WTC11 (cell line): ENCODE results near the gene SEMA3F. TPM values are rescaled to one million over a fixed set of nuclear protein-coding genes. Genes with fewer than 3 reads are reported as not detected.

Experiments
- ATAC-seq: fragments of 200-7000 bp; cut with Tn5 transposase; 2 replicates; pipeline ENCODE4 v1.10.0; 2021; ENCODE audit warnings: mild to moderate bottlenecking, moderate library complexity
- CTCF ChIA-PET: fragments of 300-600 bp; sonication (Branson Sonifier 250); formaldehyde crosslinking; loops from one replicate; lab custom pipeline; 2021; ENCODE audit warnings: antibody characterized with exemption; lab: Charles Lee
- POLR2A ChIA-PET: fragments of 350-600 bp; sonication (Branson Sonifier 250); formaldehyde crosslinking; loops from one replicate; lab custom pipeline; 2021; ENCODE audit warnings: antibody characterized with exemption; lab: Charles Lee
- DNase-seq: peaks from one replicate; pipeline ENCODE4 v3.0.0; 2021; ENCODE audit warnings: low spot score
- H3K27ac Mint-ChIP-seq: 2 replicates; pipeline ENCODE4 v1.8.0; 2021; ENCODE audit warnings: mixed read lengths
- H3K27me3 Mint-ChIP-seq: 2 replicates; pipeline ENCODE4 v1.8.0; 2021; ENCODE audit warnings: low read depth, mild to moderate bottlenecking, moderate library complexity, mixed read lengths
- H3K36me3 Mint-ChIP-seq: 2 replicates; pipeline ENCODE4 v1.8.0; 2021; ENCODE audit warnings: mixed read lengths
- H3K4me1 Mint-ChIP-seq: 2 replicates; pipeline ENCODE4 v1.8.0; 2022; ENCODE audit warnings: mixed read lengths
- H3K4me3 Mint-ChIP-seq: 2 replicates; pipeline ENCODE4 v1.8.0; 2021; ENCODE audit warnings: mild to moderate bottlenecking, moderate library complexity, mixed read lengths
- H3K9me3 Mint-ChIP-seq: 2 replicates; pipeline ENCODE4 v1.8.0; 2021; ENCODE audit warnings: mixed read lengths
- AFF4 ChIP-seq: sonication (generic); formaldehyde crosslinking; IDR thresholded peaks from 2 replicates; pipeline ENCODE4 v1.8.1; 2023; ENCODE audit warnings: mild to moderate bottlenecking, missing genetic modification reagents, borderline replicate concordance
- ATF1 ChIP-seq: sonication (generic); formaldehyde crosslinking; IDR thresholded peaks from 2 replicates; pipeline ENCODE4 v1.8.1; 2023; ENCODE audit warnings: mild to moderate bottlenecking, moderate library complexity, missing genetic modification reagents
- ERG ChIP-seq: fragments of 250-450 bp; sonication (Bioruptor Pico); IDR thresholded peaks from 2 replicates; pipeline ENCODE4 v1.8.0; 2021; ENCODE audit warnings: mild to moderate bottlenecking
- FOXK1 ChIP-seq: sonication (generic); formaldehyde crosslinking; IDR thresholded peaks from 2 replicates; pipeline ENCODE4 v1.8.0; 2022; ENCODE audit warnings: mild to moderate bottlenecking, moderate library complexity, missing genetic modification reagents
- FOXP4 ChIP-seq: sonication (generic); formaldehyde crosslinking; IDR thresholded peaks from 2 replicates; pipeline ENCODE4 v1.8.0; 2022; ENCODE audit warnings: mild to moderate bottlenecking, missing genetic modification reagents
- HMGA2 ChIP-seq: fragments of 250-450 bp; sonication (Bioruptor Pico); IDR thresholded peaks from 2 replicates; pipeline ENCODE4 v1.4.0; 2021; ENCODE audit warnings: mild to moderate bottlenecking, moderate library complexity
- IRF2 ChIP-seq: sonication (generic); formaldehyde crosslinking; IDR thresholded peaks from 2 replicates; pipeline ENCODE4 v1.8.0; 2022; ENCODE audit warnings: low read depth, missing genetic modification reagents, borderline replicate concordance
- KAT7 ChIP-seq: sonication (generic); formaldehyde crosslinking; IDR thresholded peaks from 2 replicates; pipeline ENCODE4 v1.8.1; 2023; ENCODE audit warnings: missing genetic modification reagents, mild to moderate bottlenecking, borderline replicate concordance
- MLX ChIP-seq: sonication (generic); formaldehyde crosslinking; IDR thresholded peaks from 2 replicates; pipeline ENCODE4 v1.8.1; 2023; ENCODE audit warnings: mild to moderate bottlenecking, missing genetic modification reagents, moderate library complexity
- MXD4 ChIP-seq: fragments of 250-450 bp; sonication (Bioruptor Pico); IDR thresholded peaks from 2 replicates; pipeline ENCODE4 v1.8.0; 2021; ENCODE audit warnings: mild to moderate bottlenecking, moderate library complexity, borderline replicate concordance
- NFATC4 ChIP-seq: fragments of 250-450 bp; sonication (Bioruptor Pico); IDR thresholded peaks from 2 replicates; pipeline ENCODE4 v1.9.0; 2021; ENCODE audit warnings: mild to moderate bottlenecking
- NR1H2 ChIP-seq: sonication (generic); formaldehyde crosslinking; IDR thresholded peaks from 2 replicates; pipeline ENCODE4 v1.9.0; 2021; ENCODE audit warnings: mild to moderate bottlenecking, moderate library complexity, missing genetic modification reagents
- NR3C1 ChIP-seq: sonication (generic); formaldehyde crosslinking; conservative IDR thresholded peaks from 2 replicates; pipeline ENCODE4 v1.8.1; 2023; ENCODE audit warnings: low read depth, mild to moderate bottlenecking, missing genetic modification reagents
- TP53 ChIP-seq: sonication (generic); formaldehyde crosslinking; IDR thresholded peaks from 2 replicates; pipeline ENCODE4 v1.8.1; 2023; ENCODE audit warnings: mild to moderate bottlenecking, missing genetic modification reagents
- ZMAT4 ChIP-seq: fragments of 250-450 bp; sonication (Bioruptor Pico); IDR thresholded peaks from 2 replicates; pipeline ENCODE4 v1.9.0; 2021; ENCODE audit warnings: mild to moderate bottlenecking
- ZNF121 ChIP-seq: sonication (generic); formaldehyde crosslinking; IDR thresholded peaks from 2 replicates; pipeline ENCODE4 v1.8.0; 2023; ENCODE audit warnings: missing genetic modification reagents
- ZNF232 ChIP-seq: sonication (generic); formaldehyde crosslinking; IDR thresholded peaks from 2 replicates; pipeline ENCODE4 v1.8.0; 2022; ENCODE audit warnings: mild to moderate bottlenecking, missing genetic modification reagents
- ZNF317 ChIP-seq: sonication (generic); formaldehyde crosslinking; IDR thresholded peaks from 2 replicates; pipeline ENCODE4 v1.8.1; 2023; ENCODE audit warnings: low read depth, mild to moderate bottlenecking, moderate library complexity, missing genetic modification reagents, borderline replicate concordance
- ZNF425 ChIP-seq: fragments of 250-450 bp; sonication (Bioruptor Pico); conservative IDR thresholded peaks from 2 replicates; pipeline ENCODE4 v1.9.0; 2021; ENCODE audit warnings: mild to moderate bottlenecking
- total RNA-seq: library from RNA; stranded (reverse); gene quantifications from 3 replicates; pipeline ENCODE4 v1.2.3, GENCODE V29; 2021

Gene SEMA3F
- total RNA-seq, 1 experiment from 2014 or later, result 49.0 TPM

- peaks cover 50% of the 10 kb centered on the region for H3K4me1 Mint-ChIP-seq
- no peak for DNase-seq
- H3K9me3 Mint-ChIP-seq, result no peaks in the 10 kb centered on the region
- ChIA-PET CTCF (no interaction called here), POLR2A (no interaction called here)
- H3K27ac Mint-ChIP-seq, result peak overlapping the region; percentile 78; the same call in 1 of the 2 replicates
- TF ChIP-seq FOXP4 (CRISPR knock-in tag) (no peak), MXD4 (CRISPR knock-in tag) (no peak), ATF1 (CRISPR knock-in tag) (no peak), ZNF317 (CRISPR knock-in tag) (no peak), ZNF121 (CRISPR knock-in tag) (no peak), HMGA2 (CRISPR knock-in tag) (no peak), ZNF232 (CRISPR knock-in tag) (no peak), FOXK1 (CRISPR knock-in tag) (no peak), NR3C1 (CRISPR knock-in tag) (no peak), IRF2 (no peak), ERG (CRISPR knock-in tag) (no peak), MLX (CRISPR knock-in tag) (no peak), KAT7 (CRISPR knock-in tag) (no peak), ZMAT4 (CRISPR knock-in tag) (no peak)
- no peaks in the 10 kb centered on the region for H3K27me3 Mint-ChIP-seq
- ATAC-seq, result no peak
- no peak overlapping the region for H3K4me3 Mint-ChIP-seq
- H3K36me3 Mint-ChIP-seq, result peaks cover 10% of the 10 kb centered on the region; the same call in 1 of the 2 replicates
These were observed 13.3 kb downstream of the SEMA3F start for GRCh38 chr3:50168388-50168787.

GRCh38 chr3:50168791-50169190, 13.7 kb downstream of the SEMA3F start:
- peaks cover 11% of the 10 kb centered on the region; the same call in 1 of the 2 replicates for H3K36me3 Mint-ChIP-seq
- ATAC-seq (no peak), DNase-seq (no peak)
- H3K27ac Mint-ChIP-seq, result no peak overlapping the region
- TF ChIP-seq NFATC4 (CRISPR knock-in tag), result no peak
- no peak for TF ChIP-seq AFF4 (CRISPR knock-in tag)
- TF ChIP-seq NR1H2 (CRISPR knock-in tag), result no peak
- no peak for TF ChIP-seq ZMAT4 (CRISPR knock-in tag)
- TF ChIP-seq TP53 (CRISPR knock-in tag), result no peak
- TF ChIP-seq ZNF425, result no peak
- no peak overlapping the region for H3K4me3 Mint-ChIP-seq
- ChIA-PET POLR2A (no interaction called here), CTCF (interaction anchor here (0.7 to 1.7 kb wide), 2 partner anchors 23 to 25 kb away, joined by 3 to 7 read pairs; no protein-coding TSS in a partner anchor)
- peaks cover 52% of the 10 kb centered on the region for H3K4me1 Mint-ChIP-seq
- H3K9me3 Mint-ChIP-seq, result no peaks in the 10 kb centered on the region
- H3K27me3 Mint-ChIP-seq, result no peaks in the 10 kb centered on the region
